Spleen (tissue), 7 donors: ENCODE data around the gene PDGFA.

Experiments used
- POLR2AphosphoS5 ChIP-seq, 3 donors: sonication (generic); formaldehyde crosslinking; IDR thresholded peaks; one replicate each; pipeline ENCODE4 v1.5.1; 2017; ENCODE audit warnings: antibody characterized with exemption in 3 of 3
- TF ChIP-seq, protein P1 (sequence below), 11 experiments: fragments of 200-600 bp in 7 of 11; fragments of 450-650 bp in 4 of 11; sonication (generic) in 4 of 11; IDR thresholded peaks in 8 of 11; conservative IDR thresholded peaks in 3 of 11; 1 replicate in 7 of 11; 2 replicates in 4 of 11; pipeline versions ENCODE4 v1.4.0 to v1.8.0; 2016 to 2021; ENCODE audit warnings: antibody characterized with exemption in 11 of 11, inconsistent platforms in 4 of 11, mild to moderate bottlenecking in 1 of 11
- donor health status: DM: no; HTN: no; CAD: no; lungs with moderate emphysema.
- donor health status: DM: no; HTN: no; CAD: no.
- donor health status: DM: no; HTN: no; CAD: no.

DNA sequence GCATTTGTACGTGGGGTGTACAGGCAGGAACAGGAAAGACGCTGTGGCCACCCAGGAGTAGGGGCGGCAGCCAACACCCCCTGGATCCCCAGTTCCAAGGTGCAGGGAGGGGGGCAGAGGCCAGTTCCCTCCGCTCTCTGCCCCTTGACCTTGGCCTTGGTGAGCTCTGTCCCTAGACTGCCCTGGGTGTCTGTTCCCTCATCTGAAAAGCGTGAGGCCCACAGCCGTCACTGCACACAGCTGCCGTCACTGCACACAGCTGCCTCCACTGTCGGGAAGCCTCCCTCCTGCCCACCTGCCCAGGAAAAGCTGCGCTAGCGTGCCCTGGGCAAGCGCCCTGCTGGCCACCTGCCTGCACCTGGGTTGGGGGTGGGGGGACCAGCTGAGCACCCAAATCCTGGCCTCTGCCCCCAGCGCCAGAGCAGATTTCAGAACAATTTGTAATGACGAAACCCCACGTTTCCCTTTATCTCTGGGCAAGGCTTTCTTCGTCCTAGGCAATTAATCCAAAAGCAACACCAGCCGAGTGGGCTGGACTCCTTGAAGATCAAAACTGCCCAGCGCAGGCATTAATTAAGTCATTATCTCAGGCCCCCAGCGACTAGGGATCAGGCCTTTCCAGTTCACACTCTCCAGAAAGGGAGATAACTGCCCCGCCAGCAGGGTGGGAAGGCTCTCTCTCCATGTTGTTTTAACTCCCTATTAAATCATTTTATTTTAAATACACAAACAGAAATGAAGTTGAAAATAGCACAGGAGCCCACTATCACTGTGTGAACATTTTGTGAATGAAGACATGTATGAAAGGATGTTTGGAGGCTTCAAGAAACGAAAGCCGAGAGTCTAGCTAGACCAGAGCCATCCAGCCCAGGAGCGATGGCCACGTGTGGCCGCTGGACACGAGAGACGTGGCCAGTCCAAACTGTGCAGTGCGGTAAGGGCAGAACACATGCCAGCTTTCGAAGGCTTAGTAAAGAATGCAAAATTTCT, 4.0 kb upstream of the PDGFA start:
- TF ChIP-seq, protein P1, sequence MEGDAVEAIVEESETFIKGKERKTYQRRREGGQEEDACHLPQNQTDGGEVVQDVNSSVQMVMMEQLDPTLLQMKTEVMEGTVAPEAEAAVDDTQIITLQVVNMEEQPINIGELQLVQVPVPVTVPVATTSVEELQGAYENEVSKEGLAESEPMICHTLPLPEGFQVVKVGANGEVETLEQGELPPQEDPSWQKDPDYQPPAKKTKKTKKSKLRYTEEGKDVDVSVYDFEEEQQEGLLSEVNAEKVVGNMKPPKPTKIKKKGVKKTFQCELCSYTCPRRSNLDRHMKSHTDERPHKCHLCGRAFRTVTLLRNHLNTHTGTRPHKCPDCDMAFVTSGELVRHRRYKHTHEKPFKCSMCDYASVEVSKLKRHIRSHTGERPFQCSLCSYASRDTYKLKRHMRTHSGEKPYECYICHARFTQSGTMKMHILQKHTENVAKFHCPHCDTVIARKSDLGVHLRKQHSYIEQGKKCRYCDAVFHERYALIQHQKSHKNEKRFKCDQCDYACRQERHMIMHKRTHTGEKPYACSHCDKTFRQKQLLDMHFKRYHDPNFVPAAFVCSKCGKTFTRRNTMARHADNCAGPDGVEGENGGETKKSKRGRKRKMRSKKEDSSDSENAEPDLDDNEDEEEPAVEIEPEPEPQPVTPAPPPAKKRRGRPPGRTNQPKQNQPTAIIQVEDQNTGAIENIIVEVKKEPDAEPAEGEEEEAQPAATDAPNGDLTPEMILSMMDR (IDR thresholded peaks at IDR 0.05 in 8 of 11, conservative IDR thresholded peaks at IDR 0.05 in 3 of 11), result no peak
- peak in 2 of 3 donors; percentile 10 to 35 for TF ChIP-seq POLR2AphosphoS5 (IDR thresholded peaks at IDR 0.05)
